CD1c-positive myeloid dendritic cell (primary cell): Measurements from ENCODE around the gene ABCB6.

Experiments used
- DNase-seq: peaks from one replicate; pipeline ENCODE4 v3.0.0-alpha.2; 2016; ENCODE audit errors: extremely low spot score

Gene ABCB6

GRCh38 chr2:219184121-219184520 is 34.6 kb downstream of the ABCB6 start:
- DNase-seq: no peak

GRCh38 chr2:219183151-219183772 is 35.5 kb downstream of the ABCB6 start:
- DNase-seq: no peak

GRCh38 chr2:219182331-219183150 is 36.2 kb downstream of the ABCB6 start:
- DNase-seq: peak; percentile 60

GRCh38 chr2:219181531-219181930 is 37.2 kb downstream of the ABCB6 start:
- DNase-seq: no peak

- DNase-seq: no peak
These were observed 37.8 kb downstream of the ABCB6 start for GRCh38 chr2:219180961-219181360.

- no peak for DNase-seq
These were observed 38.9 kb downstream of the ABCB6 start for GRCh38 chr2:219179601-219180465.

- DNase-seq: peak; percentile 37
These were observed 40.2 kb downstream of the ABCB6 start for GRCh38 chr2:219178377-219179175.

GRCh38 chr2:219177552-219178376 is 41.0 kb downstream of the ABCB6 start, which contains the start of gene RETREG2:
Gene RETREG2 (plus strand): TSS chr2:219178275. CDS start chr2:219178353, 78 bp downstream.
- peak; percentile 94 for DNase-seq

- peak; percentile 93 for DNase-seq
These were observed 41.8 kb downstream of the ABCB6 start, which contains the start of gene CNPPD1 for GRCh38 chr2:219176818-219177551. Gene CNPPD1 (minus strand): TSS chr2:219176925. CDS start chr2:219176828, 97 bp downstream.

GRCh38 chr2:219175928-219176817 is 42.6 kb downstream of the ABCB6 start:
- DNase-seq: peak; percentile 69

- no peak for DNase-seq
These were observed 43.3 kb downstream of the ABCB6 start for GRCh38 chr2:219175486-219175885.

GRCh38 chr2:219174801-219175200 is 44.0 kb downstream of the ABCB6 start:
- DNase-seq: no peak

GRCh38 chr2:219174146-219174545 is 44.6 kb downstream of the ABCB6 start:
- no peak for DNase-seq

GRCh38 chr2:219173176-219173575 is 45.6 kb downstream of the ABCB6 start:
- DNase-seq: no peak

- peak; percentile 16 for DNase-seq
These were observed 46.3 kb downstream of the ABCB6 start for GRCh38 chr2:219172231-219173154.

- peak; percentile 72 for DNase-seq
These were observed 47.5 kb downstream of the ABCB6 start for GRCh38 chr2:219171231-219171651.

- no peak for DNase-seq
These were observed 48.7 kb downstream of the ABCB6 start, which contains the start of gene SLC23A3 for GRCh38 chr2:219169930-219170654. Gene SLC23A3 (minus strand): TSS chr2:219170029. CDS start chr2:219169984, 45 bp downstream.
